Activated gamma-delta T cell treated with Interleukin-2 at 50 U/mL for 16 hours (primary cell): ENCODE measurements around the gene SCYL1.

Experiments used
- DNase-seq: peaks from one replicate; pipeline ENCODE4 v3.0.0-alpha.2; 2020

Gene SCYL1

GRCh38 chr11:65493367-65494176 is 31.3 kb upstream of the SCYL1 start:
- no peak for DNase-seq

GRCh38 chr11:65496304-65497140 is 28.4 kb upstream of the SCYL1 start:
- DNase-seq: no peak

DNA sequence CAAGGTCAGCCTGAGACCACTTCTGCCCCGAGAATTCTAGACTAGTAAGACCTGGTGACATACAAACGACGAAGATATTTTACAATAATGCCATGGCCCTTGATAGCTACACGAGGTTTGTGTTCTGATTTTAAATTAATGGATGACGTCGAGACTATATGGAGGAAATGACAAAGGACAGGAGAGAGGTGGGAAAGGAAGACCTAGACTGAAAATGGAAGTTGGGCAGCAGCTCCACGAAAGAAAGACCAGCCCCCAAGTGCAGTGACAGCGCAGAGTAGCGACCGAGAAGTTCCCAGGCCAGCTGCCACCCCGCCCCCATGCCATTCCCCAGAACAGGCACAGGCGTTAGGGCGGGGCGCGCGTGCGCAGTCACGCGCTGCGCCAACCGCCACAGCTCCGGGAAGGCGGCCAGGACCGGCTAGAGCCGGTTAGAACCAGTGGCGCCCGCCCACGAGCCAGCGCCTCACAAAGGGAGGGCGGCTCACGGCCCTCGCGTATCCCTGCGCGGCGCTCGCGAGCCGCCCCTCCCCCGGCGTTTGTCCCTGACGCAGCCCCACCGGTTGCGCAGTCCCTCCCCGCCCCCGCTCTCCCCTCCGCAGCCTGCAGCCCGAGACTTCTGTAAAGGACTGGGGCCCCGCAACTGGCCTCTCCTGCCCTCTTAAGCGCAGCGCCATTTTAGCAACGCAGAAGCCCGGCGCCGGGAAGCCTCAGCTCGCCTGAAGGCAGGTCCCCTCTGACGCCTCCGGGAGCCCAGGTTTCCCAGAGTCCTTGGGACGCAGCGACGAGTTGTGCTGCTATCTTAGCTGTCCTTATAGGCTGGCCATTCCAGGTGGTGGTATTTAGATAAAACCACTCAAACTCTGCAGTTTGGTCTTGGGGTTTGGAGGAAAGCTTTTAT is 27.5 kb upstream of the SCYL1 start:
- DNase-seq: peak; percentile 98

DNA sequence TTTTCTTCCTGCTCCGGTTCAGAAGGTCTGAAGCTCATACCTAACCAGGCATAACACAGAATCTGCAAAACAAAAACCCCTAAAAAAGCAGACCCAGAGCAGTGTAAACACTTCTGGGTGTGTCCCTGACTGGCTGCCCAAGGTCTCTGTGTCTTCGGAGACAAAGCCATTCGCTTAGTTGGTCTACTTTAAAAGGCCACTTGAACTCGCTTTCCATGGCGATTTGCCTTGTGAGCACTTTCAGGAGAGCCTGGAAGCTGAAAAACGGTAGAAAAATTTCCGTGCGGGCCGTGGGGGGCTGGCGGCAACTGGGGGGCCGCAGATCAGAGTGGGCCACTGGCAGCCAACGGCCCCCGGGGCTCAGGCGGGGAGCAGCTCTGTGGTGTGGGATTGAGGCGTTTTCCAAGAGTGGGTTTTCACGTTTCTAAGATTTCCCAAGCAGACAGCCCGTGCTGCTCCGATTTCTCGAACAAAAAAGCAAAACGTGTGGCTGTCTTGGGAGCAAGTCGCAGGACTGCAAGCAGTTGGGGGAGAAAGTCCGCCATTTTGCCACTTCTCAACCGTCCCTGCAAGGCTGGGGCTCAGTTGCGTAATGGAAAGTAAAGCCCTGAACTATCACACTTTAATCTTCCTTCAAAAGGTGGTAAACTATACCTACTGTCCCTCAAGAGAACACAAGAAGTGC is 26.7 kb upstream of the SCYL1 start:
- peak; percentile 59 for DNase-seq

DNA sequence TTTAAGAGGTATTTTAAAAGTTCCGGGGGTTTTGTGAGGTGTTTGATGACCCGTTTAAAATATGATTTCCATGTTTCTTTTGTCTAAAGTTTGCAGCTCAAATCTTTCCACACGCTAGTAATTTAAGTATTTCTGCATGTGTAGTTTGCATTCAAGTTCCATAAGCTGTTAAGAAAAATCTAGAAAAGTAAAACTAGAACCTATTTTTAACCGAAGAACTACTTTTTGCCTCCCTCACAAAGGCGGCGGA is 26.2 kb upstream of the SCYL1 start:
- DNase-seq: no peak

- peak; percentile 96 for DNase-seq
Measured at GRCh38 chr11:65498977-65499712, 25.7 kb upstream of the SCYL1 start, which contains the start of gene MALAT1. MALAT1 (plus strand) TSS chr11:65499045.

- DNase-seq: no peak
Measured at GRCh38 chr11:65499713-65500386, 25.0 kb upstream of the SCYL1 start.

DNA sequence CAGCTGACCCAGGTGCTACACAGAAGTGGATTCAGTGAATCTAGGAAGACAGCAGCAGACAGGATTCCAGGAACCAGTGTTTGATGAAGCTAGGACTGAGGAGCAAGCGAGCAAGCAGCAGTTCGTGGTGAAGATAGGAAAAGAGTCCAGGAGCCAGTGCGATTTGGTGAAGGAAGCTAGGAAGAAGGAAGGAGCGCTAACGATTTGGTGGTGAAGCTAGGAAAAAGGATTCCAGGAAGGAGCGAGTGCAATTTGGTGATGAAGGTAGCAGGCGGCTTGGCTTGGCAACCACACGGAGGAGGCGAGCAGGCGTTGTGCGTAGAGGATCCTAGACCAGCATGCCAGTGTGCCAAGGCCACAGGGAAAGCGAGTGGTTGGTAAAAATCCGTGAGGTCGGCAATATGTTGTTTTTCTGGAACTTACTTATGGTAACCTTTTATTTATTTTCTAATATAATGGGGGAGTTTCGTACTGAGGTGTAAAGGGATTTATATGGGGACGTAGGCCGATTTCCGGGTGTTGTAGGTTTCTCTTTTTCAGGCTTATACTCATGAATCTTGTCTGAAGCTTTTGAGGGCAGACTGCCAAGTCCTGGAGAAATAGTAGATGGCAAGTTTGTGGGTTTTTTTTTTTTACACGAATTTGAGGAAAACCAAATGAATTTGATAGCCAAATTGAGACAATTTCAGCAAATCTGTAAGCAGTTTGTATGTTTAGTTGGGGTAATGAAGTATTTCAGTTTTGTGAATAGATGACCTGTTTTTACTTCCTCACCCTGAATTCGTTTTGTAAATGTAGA is 24.3 kb upstream of the SCYL1 start:
- DNase-seq: no peak

DNA sequence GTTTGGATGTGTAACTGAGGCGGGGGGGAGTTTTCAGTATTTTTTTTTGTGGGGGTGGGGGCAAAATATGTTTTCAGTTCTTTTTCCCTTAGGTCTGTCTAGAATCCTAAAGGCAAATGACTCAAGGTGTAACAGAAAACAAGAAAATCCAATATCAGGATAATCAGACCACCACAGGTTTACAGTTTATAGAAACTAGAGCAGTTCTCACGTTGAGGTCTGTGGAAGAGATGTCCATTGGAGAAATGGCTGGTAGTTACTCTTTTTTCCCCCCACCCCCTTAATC is 23.8 kb upstream of the SCYL1 start:
- no peak for DNase-seq

DNA sequence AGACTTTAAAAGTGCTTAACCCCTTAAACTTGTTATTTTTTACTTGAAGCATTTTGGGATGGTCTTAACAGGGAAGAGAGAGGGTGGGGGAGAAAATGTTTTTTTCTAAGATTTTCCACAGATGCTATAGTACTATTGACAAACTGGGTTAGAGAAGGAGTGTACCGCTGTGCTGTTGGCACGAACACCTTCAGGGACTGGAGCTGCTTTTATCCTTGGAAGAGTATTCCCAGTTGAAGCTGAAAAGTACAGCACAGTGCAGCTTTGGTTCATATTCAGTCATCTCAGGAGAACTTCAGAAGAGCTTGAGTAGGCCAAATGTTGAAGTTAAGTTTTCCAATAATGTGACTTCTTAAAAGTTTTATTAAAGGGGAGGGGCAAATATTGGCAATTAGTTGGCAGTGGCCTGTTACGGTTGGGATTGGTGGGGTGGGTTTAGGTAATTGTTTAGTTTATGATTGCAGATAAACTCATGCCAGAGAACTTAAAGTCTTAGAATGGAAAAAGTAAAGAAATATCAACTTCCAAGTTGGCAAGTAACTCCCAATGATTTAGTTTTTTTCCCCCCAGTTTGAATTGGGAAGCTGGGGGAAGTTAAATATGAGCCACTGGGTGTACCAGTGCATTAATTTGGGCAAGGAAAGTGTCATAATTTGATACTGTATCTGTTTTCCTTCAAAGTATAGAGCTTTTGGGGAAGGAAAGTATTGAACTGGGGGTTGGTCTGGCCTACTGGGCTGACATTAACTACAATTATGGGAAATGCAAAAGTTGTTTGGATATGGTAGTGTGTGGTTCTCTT is 23.2 kb upstream of the SCYL1 start:
- no peak for DNase-seq

GRCh38 chr11:65502274-65502554 is 22.7 kb upstream of the SCYL1 start:
- DNase-seq: no peak

GRCh38 chr11:65502555-65503367 is 22.1 kb upstream of the SCYL1 start:
- DNase-seq: no peak

GRCh38 chr11:65503368-65503948 is 21.4 kb upstream of the SCYL1 start:
- no peak for DNase-seq

DNA sequence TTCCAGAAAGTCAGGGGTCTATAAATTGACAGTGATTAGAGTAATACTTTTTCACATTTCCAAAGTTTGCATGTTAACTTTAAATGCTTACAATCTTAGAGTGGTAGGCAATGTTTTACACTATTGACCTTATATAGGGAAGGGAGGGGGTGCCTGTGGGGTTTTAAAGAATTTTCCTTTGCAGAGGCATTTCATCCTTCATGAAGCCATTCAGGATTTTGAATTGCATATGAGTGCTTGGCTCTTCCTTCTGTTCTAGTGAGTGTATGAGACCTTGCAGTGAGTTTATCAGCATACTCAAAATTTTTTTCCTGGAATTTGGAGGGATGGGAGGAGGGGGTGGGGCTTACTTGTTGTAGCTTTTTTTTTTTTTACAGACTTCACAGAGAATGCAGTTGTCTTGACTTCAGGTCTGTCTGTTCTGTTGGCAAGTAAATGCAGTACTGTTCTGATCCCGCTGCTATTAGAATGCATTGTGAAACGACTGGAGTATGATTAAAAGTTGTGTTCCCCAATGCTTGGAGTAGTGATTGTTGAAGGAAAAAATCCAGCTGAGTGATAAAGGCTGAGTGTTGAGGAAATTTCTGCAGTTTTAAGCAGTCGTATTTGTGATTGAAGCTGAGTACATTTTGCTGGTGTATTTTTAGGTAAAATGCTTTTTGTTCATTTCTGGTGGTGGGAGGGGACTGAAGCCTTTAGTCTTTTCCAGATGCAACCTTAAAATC is 20.8 kb upstream of the SCYL1 start:
- DNase-seq: no peak

DNA sequence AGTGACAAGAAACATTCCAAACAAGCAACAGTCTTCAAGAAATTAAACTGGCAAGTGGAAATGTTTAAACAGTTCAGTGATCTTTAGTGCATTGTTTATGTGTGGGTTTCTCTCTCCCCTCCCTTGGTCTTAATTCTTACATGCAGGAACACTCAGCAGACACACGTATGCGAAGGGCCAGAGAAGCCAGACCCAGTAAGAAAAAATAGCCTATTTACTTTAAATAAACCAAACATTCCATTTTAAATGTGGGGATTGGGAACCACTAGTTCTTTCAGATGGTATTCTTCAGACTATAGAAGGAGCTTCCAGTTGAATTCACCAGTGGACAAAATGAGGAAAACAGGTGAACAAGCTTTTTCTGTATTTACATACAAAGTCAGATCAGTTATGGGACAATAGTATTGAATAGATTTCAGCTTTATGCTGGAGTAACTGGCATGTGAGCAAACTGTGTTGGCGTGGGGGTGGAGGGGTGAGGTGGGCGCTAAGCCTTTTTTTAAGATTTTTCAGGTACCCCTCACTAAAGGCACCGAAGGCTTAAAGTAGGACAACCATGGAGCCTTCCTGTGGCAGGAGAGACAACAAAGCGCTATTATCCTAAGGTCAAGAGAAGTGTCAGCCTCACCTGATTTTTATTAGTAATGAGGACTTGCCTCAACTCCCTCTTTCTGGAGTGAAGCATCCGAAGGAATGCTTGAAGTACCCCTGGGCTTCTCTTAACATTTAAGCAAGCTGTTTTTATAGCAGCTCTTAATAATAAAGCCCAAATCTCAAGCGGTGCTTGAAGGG is 20.0 kb upstream of the SCYL1 start:
- DNase-seq: no peak

DNA sequence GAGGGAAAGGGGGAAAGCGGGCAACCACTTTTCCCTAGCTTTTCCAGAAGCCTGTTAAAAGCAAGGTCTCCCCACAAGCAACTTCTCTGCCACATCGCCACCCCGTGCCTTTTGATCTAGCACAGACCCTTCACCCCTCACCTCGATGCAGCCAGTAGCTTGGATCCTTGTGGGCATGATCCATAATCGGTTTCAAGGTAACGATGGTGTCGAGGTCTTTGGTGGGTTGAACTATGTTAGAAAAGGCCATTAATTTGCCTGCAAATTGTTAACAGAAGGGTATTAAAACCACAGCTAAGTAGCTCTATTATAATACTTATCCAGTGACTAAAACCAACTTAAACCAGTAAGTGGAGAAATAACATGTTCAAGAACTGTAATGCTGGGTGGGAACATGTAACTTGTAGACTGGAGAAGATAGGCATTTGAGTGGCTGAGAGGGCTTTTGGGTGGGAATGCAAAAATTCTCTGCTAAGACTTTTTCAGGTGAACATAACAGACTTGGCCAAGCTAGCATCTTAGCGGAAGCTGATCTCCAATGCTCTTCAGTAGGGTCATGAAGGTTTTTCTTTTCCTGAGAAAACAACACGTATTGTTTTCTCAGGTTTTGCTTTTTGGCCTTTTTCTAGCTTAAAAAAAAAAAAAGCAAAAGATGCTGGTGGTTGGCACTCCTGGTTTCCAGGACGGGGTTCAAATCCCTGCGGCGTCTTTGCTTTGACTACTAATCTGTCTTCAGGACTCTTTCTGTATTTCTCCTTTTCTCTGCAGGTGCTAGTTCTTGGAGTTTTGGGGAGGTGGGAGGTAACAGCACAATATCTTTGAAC is 19.2 kb upstream of the SCYL1 start:
- no peak for DNase-seq
